Measurements from ENCODE around the gene NOC2L. TPM values are rescaled to one million over a fixed set of nuclear protein-coding genes. Genes with fewer than 3 reads are reported as not detected.

The NOC2L gene
- total RNA-seq, 4 donors from 2014 or later = 35.3 to 54.1 (median 47.5) TPM

DNA sequence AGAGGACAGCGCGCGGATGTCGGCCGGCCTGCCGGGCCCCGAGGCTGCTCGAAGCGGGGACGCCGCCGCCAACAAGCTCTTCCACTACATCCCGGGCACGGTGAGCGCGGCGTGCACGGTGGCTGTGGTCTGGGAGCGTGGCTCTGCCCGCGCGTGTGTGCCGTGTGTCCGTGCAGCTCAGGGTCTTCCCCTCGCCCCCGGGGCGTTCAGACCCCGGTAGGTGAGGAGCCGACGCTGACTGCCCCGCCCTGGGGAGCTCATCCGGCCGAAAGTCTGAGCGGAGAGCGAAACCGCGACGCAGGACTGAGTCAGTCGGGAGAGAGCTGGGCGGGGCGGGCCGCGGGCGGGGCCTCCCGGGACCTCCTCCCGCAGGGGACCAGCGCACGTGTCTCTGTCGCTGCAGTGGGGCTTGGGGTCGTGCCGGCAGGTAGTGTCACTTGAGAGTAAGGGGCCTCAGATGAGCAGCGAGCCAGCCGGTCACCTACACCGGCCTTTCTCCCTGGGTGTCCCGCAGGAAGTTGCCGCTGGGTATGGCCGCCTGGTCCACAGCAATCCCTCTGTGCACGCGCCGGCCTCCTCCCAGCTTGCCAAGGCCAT lies 7.7 kb upstream of the NOC2L start:
- Histone ChIP-seq H3K27me3 (peaks cover 0 to 48% (median 17%) of the 10 kb centered on the region in 4 donors), H3K4me1 (peaks cover 14 to 26% (median 19%) of the 10 kb centered on the region in 4 donors), H3K27ac (replicated peaks in 1 of 4) (peak overlapping the region; percentile 39 to 66 (median 60)), H3K4me3 (peak overlapping the region; percentile 56 to 67 (median 64)), H3K9me3 (no peaks in the 10 kb centered on the region), H3K36me3 (peaks cover 0 to 29% (median 21%) of the 10 kb centered on the region in 4 donors)
- no CpG with 5 or more reads among the region's 60 CpGs for WGBS
- intact Hi-C loops (cut with DNase I) = no loop called here
- no peak for DNase-seq (ENCODE audit: extremely low spot score)
- no peak for TF ChIP-seq POLR2A (IDR thresholded peaks at IDR 0.05; ENCODE audit: low read depth)
- TF ChIP-seq CTCF (IDR thresholded peaks at IDR 0.05) = no peak
- no peak for TF ChIP-seq EP300 (IDR thresholded peaks at IDR 0.05)
- peak; percentile 35 to 57 for TF ChIP-seq POLR2AphosphoS5 (IDR thresholded peaks at IDR 0.05)

DNA sequence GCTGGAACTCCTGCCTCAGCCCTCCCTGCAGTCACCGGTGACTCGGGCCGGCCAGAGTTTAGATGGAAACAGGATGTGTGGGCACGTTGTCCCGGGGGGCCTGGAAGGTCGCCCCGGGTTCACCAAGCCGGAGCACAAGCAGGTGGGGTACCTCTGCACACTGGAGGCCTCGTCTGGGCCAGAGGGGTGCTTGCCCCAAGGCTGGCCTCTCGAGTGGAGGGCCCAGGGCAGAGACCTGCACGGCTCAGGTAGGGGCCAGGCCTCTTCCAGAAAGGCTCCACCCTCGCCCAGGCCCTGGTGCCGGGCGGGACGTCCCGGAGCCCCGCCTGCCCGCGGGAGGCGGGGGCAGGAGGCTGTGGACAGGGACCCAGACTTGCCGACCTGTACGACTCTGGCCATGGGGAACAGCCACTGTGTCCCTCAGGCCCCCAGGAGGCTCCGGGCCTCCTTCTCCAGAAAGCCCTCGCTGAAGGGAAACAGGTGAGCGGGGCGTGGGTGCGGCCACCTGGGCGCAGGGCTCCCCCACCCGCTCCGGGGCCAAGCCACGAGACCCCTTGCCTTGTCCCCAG lies 7.2 kb upstream of the NOC2L start, which contains the start of gene PLEKHN1:
Gene PLEKHN1, plus strand, starts transcription at position 348 of the 569 bp plus-strand sequence. Its CDS starts 50 bp downstream, at position 398.
- TF ChIP-seq CTCF (IDR thresholded peaks at IDR 0.05) (no peak), POLR2A (IDR thresholded peaks at IDR 0.05; ENCODE audit: low read depth) (no peak), POLR2AphosphoS5 (IDR thresholded peaks at IDR 0.05) (no peak)
- DNase-seq (ENCODE audit: extremely low spot score) = no peak
- WGBS = 0% methylated on average over 2 of the region's 31 CpGs
- Histone ChIP-seq H3K27ac (replicated peaks in 1 of 4) (peak within 1 kb of the TSS; percentile 39 to 66 (median 60)), H3K4me3 (peak within 1 kb of the TSS; percentile 56 to 67 (median 64)), H3K36me3 (peaks cover 0 to 29% (median 21%) of the 10 kb centered on the region in 4 donors), H3K9me3 (no peaks in the 10 kb centered on the region), H3K4me1 (peaks cover 16 to 32% (median 24%) of the 10 kb centered on the region in 4 donors), H3K27me3 (peaks cover 0 to 42% (median 12%) of the 10 kb centered on the region in 4 donors)
- intact Hi-C loops (cut with DNase I) = no loop called here

DNA sequence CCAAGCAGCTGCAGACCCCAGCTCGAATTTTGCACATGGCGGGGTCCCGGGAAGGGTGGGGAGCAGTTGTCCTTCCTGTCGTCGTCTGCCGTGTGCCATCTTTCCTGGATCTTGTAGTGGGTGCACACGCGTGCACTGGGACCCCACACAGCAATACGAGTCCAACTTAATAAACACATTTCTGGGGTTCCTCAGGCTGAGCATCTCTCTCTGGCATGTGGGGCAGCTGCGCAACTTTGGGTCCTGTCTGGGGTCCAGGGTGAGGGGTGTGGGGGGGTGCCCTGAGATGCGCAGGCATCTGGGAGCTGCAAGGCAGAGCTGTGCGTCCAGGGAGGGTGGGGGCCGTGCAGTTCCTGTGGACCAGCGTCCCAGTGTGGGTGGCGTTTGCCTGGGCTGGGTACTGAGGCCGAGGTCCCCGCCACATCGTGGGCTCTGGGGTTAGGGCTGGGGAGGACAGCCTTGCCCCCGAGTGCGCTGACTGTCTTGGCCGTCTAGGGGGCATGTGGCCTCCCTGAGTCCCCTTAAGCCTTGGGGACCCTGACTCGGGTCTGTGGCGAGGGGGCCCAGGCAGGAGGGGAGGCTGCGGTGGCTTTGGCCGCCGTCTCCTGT lies 6.6 kb upstream of the NOC2L start:
- 78% methylated on average over 7 of the region's 26 CpGs for WGBS
- peak overlapping the region in 2 of 4 donors; percentile 56 to 67 for H3K4me3 ChIP-seq

DNA sequence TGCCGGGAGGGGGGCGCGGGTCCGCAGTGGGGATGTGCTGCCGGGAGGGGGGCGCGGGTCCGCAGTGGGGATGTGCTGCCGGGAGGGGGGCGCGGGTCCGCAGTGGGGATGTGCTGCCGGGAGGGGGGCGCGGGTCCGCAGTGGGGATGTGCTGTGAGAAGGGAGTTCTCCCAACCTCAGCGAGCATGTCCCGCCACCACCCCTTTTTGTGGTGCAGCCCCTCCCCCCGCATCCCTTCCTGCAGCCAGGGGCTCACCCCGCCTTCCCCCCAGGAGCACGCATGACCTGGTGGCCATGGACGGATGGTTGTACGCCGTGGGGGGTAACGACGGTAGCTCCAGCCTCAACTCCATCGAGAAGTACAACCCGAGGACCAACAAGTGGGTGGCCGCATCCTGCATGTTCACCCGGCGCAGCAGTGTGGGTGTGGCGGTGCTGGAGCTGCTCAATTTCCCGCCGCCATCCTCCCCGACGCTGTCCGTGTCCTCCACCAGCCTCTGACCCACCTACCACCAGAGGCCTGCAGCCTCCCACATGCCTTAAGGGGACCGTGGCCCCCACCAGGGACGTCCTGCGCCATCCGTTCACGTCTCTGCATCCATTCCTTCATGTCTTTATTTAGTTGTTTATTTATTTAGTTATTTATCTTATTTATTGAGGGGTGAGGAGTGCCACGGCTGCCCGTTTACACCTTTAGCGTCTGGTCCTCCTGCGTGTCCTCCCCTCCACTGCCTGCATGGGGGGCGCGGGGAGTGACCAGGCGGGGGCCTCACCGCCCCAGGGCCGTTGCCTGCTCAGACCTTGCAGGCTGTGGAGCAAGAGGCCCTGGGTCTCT lies 5.9 kb upstream of the NOC2L start:
- Histone ChIP-seq H3K9me3 (no peaks in the 10 kb centered on the region), H3K27me3 (peaks cover 0 to 29% (median 0%) of the 10 kb centered on the region in 4 donors), H3K4me1 (peaks cover 20 to 42% (median 33%) of the 10 kb centered on the region in 4 donors), H3K4me3 (no peak overlapping the region), H3K27ac (replicated peaks in 1 of 4) (no peak overlapping the region), H3K36me3 (peaks cover 0 to 29% (median 21%) of the 10 kb centered on the region in 4 donors)
- DNase-seq (ENCODE audit: extremely low spot score) = no peak
- 93% methylated on average over 33 of the region's 51 CpGs for WGBS
- intact Hi-C loops (cut with DNase I) = no loop called here
- TF ChIP-seq CTCF (IDR thresholded peaks at IDR 0.05) (no peak), POLR2AphosphoS5 (IDR thresholded peaks at IDR 0.05) (no peak), POLR2A (IDR thresholded peaks at IDR 0.05; ENCODE audit: low read depth) (no peak), EP300 (IDR thresholded peaks at IDR 0.05) (no peak)

More for the DNA sequence above, 6.6 kb upstream of the NOC2L start:
- Histone ChIP-seq H3K4me1 (peaks cover 17 to 37% (median 28%) of the 10 kb centered on the region in 4 donors), H3K27me3 (peaks cover 0 to 36% (median 6%) of the 10 kb centered on the region in 4 donors), H3K36me3 (peaks cover 0 to 29% (median 21%) of the 10 kb centered on the region in 4 donors), H3K27ac (replicated peaks in 1 of 4) (no peak overlapping the region), H3K9me3 (no peaks in the 10 kb centered on the region)
- TF ChIP-seq POLR2A (IDR thresholded peaks at IDR 0.05; ENCODE audit: low read depth) (no peak), POLR2AphosphoS5 (IDR thresholded peaks at IDR 0.05) (no peak), EP300 (IDR thresholded peaks at IDR 0.05) (no peak)
- no peak for DNase-seq (ENCODE audit: extremely low spot score)
- intact Hi-C loops (cut with DNase I) = no loop called here

All from esophagus muscularis mucosa (tissue), 4 donors.